ENCODE data around the gene BICD2. TPM values are rescaled to one million over a fixed set of nuclear protein-coding genes. Genes with fewer than 3 reads are reported as not detected.
A peak's percentile ranks its signal among the peaks of the same experiment; 100 is the strongest.

The BICD2 gene
- total and polyA plus RNA-seq, 12 donors, result 22.5 to 41.8 (median 33.2) TPM

- Histone ChIP-seq H3K27me3 (no peaks in the 10 kb centered on the region), H3K36me3 (no peaks in the 10 kb centered on the region), H3K4me3 (no peak overlapping the region), H3K27ac (no peak overlapping the region), H3K4me1 (no peaks in the 10 kb centered on the region), H3K9me3 (peaks cover 0 to 8% (median 6%) of the 10 kb centered on the region in 11 donors)
- intact Hi-C loops (cut with DNase I), result no loop called here
- 83 to 86% methylated on average over 5 of the region's 5 CpGs for WGBS, 2 donors
- ATAC-seq (no peak), DNase-seq (no peak)
- TF ChIP-seq, protein P1, sequence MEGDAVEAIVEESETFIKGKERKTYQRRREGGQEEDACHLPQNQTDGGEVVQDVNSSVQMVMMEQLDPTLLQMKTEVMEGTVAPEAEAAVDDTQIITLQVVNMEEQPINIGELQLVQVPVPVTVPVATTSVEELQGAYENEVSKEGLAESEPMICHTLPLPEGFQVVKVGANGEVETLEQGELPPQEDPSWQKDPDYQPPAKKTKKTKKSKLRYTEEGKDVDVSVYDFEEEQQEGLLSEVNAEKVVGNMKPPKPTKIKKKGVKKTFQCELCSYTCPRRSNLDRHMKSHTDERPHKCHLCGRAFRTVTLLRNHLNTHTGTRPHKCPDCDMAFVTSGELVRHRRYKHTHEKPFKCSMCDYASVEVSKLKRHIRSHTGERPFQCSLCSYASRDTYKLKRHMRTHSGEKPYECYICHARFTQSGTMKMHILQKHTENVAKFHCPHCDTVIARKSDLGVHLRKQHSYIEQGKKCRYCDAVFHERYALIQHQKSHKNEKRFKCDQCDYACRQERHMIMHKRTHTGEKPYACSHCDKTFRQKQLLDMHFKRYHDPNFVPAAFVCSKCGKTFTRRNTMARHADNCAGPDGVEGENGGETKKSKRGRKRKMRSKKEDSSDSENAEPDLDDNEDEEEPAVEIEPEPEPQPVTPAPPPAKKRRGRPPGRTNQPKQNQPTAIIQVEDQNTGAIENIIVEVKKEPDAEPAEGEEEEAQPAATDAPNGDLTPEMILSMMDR (IDR thresholded peaks at IDR 0.05), result no peak
Observed at GRCh38 chr9:92685022-92685421, 79.6 kb downstream of the BICD2 start.

- WGBS, 2 donors, result 90 to 92% methylated on average over 7 to 8 of the region's 8 CpGs
- intact Hi-C loops (cut with DNase I), result no loop called here
- TF ChIP-seq, protein P1 (IDR thresholded peaks at IDR 0.05), result no peak
- Histone ChIP-seq H3K4me3 (no peak overlapping the region), H3K27me3 (no peaks in the 10 kb centered on the region), H3K4me1 (no peaks in the 10 kb centered on the region), H3K27ac (no peak overlapping the region), H3K36me3 (no peaks in the 10 kb centered on the region), H3K9me3 (no peaks in the 10 kb centered on the region)
- DNase-seq, result no peak
- no peak for ATAC-seq
Observed at GRCh38 chr9:92682269-92682668, 82.4 kb downstream of the BICD2 start.

DNA sequence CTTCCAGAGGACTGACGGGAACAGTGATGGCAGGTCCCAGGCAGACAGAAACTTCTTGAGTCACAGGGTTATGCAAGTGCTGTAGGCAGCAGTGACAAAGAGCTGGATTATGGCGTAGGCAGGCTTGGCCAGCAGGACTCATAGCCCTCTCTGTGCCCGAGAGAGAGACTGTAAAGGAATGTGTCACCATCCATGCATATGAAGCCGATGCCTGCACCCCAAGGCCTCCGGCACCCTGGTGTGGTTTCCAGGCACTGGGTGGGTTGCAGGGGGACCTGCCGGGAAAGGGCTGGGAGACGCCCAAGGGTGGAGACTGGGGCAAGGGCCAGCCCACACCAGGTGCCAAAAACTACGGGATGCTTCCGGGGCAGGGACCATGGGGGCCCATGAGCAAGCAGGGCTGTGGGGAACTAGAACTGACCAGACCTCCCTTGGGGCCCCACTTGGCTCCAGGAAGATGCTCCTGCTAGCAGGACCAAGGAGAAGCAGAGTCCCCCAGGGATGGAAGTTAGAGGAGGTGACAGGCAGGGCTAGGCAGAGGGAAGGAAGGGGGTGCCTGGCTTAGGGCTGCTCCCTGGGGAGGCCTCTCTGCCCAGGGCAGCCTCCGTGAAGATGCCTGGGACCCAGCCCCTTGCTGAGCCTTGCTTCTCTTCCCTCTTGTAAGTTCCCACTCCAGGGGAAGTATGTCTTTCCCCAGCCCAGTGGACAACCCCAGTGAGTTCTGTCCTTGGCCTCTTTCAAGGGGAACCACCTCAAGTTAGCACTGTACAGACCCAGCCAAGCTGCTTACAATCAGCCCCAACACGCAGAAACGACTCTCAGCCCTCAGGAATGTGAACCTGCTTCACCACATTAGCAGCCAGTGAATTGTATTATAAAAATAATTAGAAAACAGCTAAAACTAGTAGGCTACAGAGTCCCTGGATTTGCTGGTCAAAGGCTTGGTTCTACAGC is 84.2 kb downstream of the BICD2 start:
- intact Hi-C loops (cut with DNase I), result no loop called here
- TF ChIP-seq, protein P1 (IDR thresholded peaks at IDR 0.05), result no peak
- Histone ChIP-seq H3K27ac (no peak overlapping the region), H3K36me3 (no peaks in the 10 kb centered on the region), H3K27me3 (no peaks in the 10 kb centered on the region), H3K4me3 (no peak overlapping the region), H3K9me3 (no peaks in the 10 kb centered on the region), H3K4me1 (no peaks in the 10 kb centered on the region)
- no peak for DNase-seq
- WGBS, 2 donors, result 79 to 82% methylated on average over 12 of the region's 12 CpGs
- peak in 2 of 8 donors; percentile 50 to 59 for ATAC-seq

GRCh38 chr9:92679413-92680165 is 85.0 kb downstream of the BICD2 start:
- DNase-seq, result no peak
- Histone ChIP-seq H3K4me1 (no peaks in the 10 kb centered on the region), H3K9me3 (no peaks in the 10 kb centered on the region), H3K4me3 (no peak overlapping the region), H3K36me3 (no peaks in the 10 kb centered on the region), H3K27ac (no peak overlapping the region), H3K27me3 (no peaks in the 10 kb centered on the region)
- WGBS, 2 donors, result 83 to 85% methylated on average over 14 of the region's 14 CpGs
- intact Hi-C loops (cut with DNase I), result no loop called here
- TF ChIP-seq, protein P1 (IDR thresholded peaks at IDR 0.05), result no peak
- ATAC-seq, result peak in 1 of 8 donors; percentile 17

Data from heart right ventricle (tissue), 16 donors.